Activated T-cell treated with anti-CD3 and anti-CD28 coated beads, Interleukin-2, amount 50 U/mL, for 4 hours (primary cell): ENCODE results near the gene GATA2. TPM values are rescaled to one million over a fixed set of nuclear protein-coding genes. Genes with fewer than 3 reads are reported as not detected.
A peak's percentile ranks its signal among the peaks of the same experiment; 100 is the strongest.

Experiments used
- ATAC-seq, 2 donors: fragments of 200-7000 bp; cut with Tn5 transposase; one replicate each; pipeline ENCODE4 v1.10.0; 2021
- DNase-seq: peaks from one replicate; pipeline ENCODE4 v3.0.0-alpha.2; 2020
- H3K27me3 Mint-ChIP-seq: one replicate; pipeline ENCODE4 v1.8.0; 2021; ENCODE audit warnings: low read depth, mixed read lengths
- H3K36me3 Mint-ChIP-seq: one replicate; pipeline ENCODE4 v1.8.0; 2022; ENCODE audit warnings: mixed read lengths; ENCODE audit not compliant: insufficient read depth
- H3K4me1 Mint-ChIP-seq: one replicate; pipeline ENCODE4 v1.8.0; 2021; ENCODE audit warnings: low read depth, mixed read lengths
- H3K4me3 Mint-ChIP-seq: one replicate; pipeline ENCODE4 v1.8.0; 2021; ENCODE audit warnings: mild to moderate bottlenecking, moderate library complexity, mixed read lengths
- H3K9me3 Mint-ChIP-seq: one replicate; pipeline ENCODE4 v1.8.0; 2021; ENCODE audit warnings: mixed read lengths
- total RNA-seq, 3 donors: library from RNA; stranded (reverse); gene quantifications; one replicate each; pipeline ENCODE4 v1.2.1, GENCODE V29; 2021

GATA2 gene
- total RNA-seq, 3 donors from 2014 or later = 2.3 to 13.7 (median 12.2) TPM

DNA sequence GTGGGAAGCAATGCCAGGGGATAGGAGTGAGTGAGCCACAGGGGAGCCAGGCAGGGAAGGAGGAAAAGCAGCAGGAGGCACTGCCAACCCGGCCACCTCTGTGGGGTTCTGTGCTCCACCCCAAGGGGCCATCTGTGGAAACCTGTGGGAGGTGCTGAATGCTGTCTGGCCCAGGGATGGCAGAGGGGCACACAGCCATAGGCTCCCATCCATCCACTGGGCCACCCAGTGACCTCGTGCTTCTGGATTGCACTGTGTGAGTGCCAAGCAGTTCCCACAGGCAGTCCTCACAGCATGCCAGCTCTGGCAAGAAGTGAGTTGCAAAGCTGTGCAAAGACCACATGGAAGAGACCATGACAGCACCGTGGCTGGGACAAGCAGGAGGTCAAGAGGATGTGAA, 53.8 kb downstream of the GATA2 start:
- peaks cover 18% of the 10 kb centered on the region for H3K27me3 Mint-ChIP-seq
- no peak overlapping the region for H3K4me3 Mint-ChIP-seq
- no peak for ATAC-seq
- H3K9me3 Mint-ChIP-seq = no peaks in the 10 kb centered on the region
- no peak for DNase-seq
- H3K36me3 Mint-ChIP-seq = no peaks in the 10 kb centered on the region
- H3K4me1 Mint-ChIP-seq = no peaks in the 10 kb centered on the region

GRCh38 chr3:128438488-128439072, 54.4 kb downstream of the GATA2 start:
- ATAC-seq (no peak), DNase-seq (no peak)
- no peaks in the 10 kb centered on the region for H3K9me3 Mint-ChIP-seq
- no peaks in the 10 kb centered on the region for H3K4me1 Mint-ChIP-seq
- no peaks in the 10 kb centered on the region for H3K36me3 Mint-ChIP-seq
- peaks cover 23% of the 10 kb centered on the region for H3K27me3 Mint-ChIP-seq
- no peak overlapping the region for H3K4me3 Mint-ChIP-seq

- Mint-ChIP-seq H3K27me3 (peaks cover 39% of the 10 kb centered on the region), H3K36me3 (no peaks in the 10 kb centered on the region)
Measured at GRCh38 chr3:128436214-128436613, 56.8 kb downstream of the GATA2 start.

DNA sequence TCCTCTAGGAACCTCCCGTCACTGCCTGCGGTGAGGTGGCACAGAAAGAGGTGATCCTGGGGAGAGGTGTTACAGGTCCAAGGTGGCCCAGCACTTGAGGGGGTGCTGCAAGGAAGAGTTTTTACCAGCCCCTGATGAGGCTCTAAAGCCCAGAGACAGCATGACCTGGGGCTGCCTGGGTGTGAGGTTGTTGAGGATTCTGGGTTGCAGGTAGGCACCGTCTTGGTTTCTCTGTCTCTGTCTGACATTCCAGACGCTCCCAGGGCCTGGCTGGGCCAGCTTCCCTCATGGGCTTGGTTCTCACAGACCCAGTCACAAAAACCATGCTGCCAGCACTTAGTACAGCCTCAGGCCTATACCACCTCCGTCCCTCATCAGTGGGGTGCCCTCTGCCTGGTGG, 57.4 kb downstream of the GATA2 start:
- no peaks in the 10 kb centered on the region for H3K9me3 Mint-ChIP-seq
- no peak for ATAC-seq

More at GRCh38 chr3:128436214-128436613, 56.8 kb downstream of the GATA2 start:
- no peak overlapping the region for H3K4me3 Mint-ChIP-seq
- ATAC-seq (no peak), DNase-seq (no peak)
- H3K4me1 Mint-ChIP-seq = peaks cover 9% of the 10 kb centered on the region
- H3K9me3 Mint-ChIP-seq = no peaks in the 10 kb centered on the region

GRCh38 chr3:128435058-128435457, 57.9 kb downstream of the GATA2 start:
- Mint-ChIP-seq H3K4me1 (peaks cover 9% of the 10 kb centered on the region), H3K9me3 (no peaks in the 10 kb centered on the region), H3K4me3 (no peak overlapping the region), H3K36me3 (no peaks in the 10 kb centered on the region), H3K27me3 (peaks cover 51% of the 10 kb centered on the region)
- DNase-seq = no peak
- no peak for ATAC-seq

More for the DNA sequence above, 57.4 kb downstream of the GATA2 start:
- no peaks in the 10 kb centered on the region for H3K36me3 Mint-ChIP-seq
- no peak for DNase-seq
- H3K4me1 Mint-ChIP-seq = peaks cover 9% of the 10 kb centered on the region
- peaks cover 46% of the 10 kb centered on the region for H3K27me3 Mint-ChIP-seq
- no peak overlapping the region for H3K4me3 Mint-ChIP-seq

GRCh38 chr3:128434524-128434923, 58.5 kb downstream of the GATA2 start:
- peaks cover 50% of the 10 kb centered on the region for H3K27me3 Mint-ChIP-seq
- no peak overlapping the region for H3K4me3 Mint-ChIP-seq
- DNase-seq (no peak), ATAC-seq (no peak)
- H3K9me3 Mint-ChIP-seq = no peaks in the 10 kb centered on the region
- H3K36me3 Mint-ChIP-seq = no peaks in the 10 kb centered on the region
- peaks cover 9% of the 10 kb centered on the region for H3K4me1 Mint-ChIP-seq

DNA sequence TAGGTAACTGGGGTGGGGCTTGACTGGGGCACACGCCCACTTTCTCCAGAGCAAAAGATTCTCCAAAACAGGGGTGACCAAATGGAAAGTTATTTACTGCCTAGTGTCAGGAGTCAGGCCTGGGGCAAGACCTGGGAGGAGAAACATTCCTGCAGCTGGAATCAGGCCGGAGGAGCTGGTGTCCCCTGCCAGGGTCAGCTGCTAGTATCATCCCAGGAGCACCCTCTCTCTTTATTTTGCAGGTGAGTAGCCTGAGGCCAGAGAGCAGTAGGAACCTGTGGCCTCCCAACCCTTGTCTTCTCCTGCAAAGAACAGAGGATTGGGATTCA, 59.2 kb downstream of the GATA2 start:
- H3K36me3 Mint-ChIP-seq = no peaks in the 10 kb centered on the region
- ATAC-seq = no peak
- peaks cover 46% of the 10 kb centered on the region for H3K27me3 Mint-ChIP-seq
- H3K4me1 Mint-ChIP-seq = peaks cover 9% of the 10 kb centered on the region
- no peaks in the 10 kb centered on the region for H3K9me3 Mint-ChIP-seq
- DNase-seq = no peak
- H3K4me3 Mint-ChIP-seq = no peak overlapping the region

DNA sequence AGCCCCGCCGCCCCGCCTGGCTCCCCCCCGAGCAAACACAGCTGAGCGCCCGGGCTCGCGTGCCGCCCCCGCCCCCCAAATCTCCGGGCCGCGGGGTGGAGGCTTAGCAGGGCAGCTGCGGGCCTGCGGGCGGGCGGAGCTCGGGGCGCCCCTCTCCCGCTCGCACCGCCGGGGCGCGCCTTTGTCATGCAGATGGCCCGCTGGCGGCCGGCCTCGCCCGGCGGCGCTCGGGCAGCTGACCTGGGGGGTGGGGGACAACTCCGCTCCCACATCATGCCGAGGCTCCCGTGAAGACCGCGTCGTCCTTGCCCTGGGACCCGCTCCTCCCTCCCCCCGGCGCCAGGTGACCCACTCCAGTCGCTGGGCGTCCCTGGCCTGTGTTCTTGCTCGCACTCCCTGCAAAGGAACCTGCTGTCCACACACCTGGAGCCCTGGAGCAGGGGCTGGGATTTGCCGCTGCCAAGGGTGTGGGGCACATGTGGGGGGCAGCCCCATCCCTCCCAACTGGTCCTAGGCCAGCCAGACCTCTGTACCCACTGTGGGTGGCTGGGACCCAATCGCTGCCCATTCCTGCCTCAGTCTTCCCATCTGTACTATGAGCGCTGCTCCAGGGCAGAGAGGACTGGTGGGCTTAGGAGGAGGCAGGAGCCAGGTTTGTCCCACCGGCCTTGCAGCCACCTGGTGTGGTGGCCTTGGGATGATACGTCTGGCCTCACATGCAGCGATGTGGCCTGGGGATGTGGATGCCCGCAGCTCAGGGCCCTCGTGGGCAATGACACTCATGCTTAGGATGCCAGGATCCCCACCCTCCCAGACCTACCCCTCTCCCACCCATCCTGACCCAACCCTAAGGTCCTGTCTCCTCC, 59.8 kb downstream of the GATA2 start:
- peaks cover 47% of the 10 kb centered on the region for H3K27me3 Mint-ChIP-seq
- H3K4me3 Mint-ChIP-seq = no peak overlapping the region
- H3K4me1 Mint-ChIP-seq = peaks cover 9% of the 10 kb centered on the region
- no peaks in the 10 kb centered on the region for H3K36me3 Mint-ChIP-seq
- DNase-seq = no peak
- H3K9me3 Mint-ChIP-seq = no peaks in the 10 kb centered on the region
- peak in 1 of 2 donors; percentile 24 for ATAC-seq

DNA sequence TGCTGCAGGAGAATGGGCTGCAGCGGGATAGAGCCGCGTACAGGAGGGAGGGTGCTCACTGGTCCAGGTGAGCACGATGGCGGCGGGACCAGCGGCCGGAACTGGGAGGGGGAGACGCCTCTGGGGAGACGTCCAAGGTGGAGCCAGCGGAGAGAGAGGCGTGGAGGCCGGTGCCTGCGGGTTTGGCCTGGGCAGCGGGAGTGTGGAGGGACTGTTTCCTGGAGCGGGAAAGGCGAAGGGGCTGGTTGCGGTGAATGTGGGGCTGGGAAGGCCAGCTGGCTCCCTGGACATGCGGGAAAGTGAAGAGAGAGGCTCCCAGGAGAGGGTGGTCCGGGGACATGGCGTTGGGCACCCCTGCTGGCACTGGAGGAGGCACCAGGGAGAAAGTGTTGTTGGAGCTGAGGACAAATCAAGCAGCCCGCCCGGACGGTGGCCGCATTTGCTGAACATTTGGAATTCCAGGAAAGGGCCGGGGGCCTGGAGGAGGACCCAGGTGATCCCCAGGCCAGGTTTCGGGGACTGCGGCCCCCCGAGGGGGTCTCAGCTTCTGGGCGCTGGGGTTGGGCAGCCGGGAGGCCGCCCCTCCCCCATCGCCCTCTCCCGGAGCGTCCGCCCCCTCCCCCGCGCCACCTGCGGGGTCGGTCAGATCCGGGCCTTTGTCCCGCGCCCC, 60.6 kb downstream of the GATA2 start:
- H3K9me3 Mint-ChIP-seq = no peaks in the 10 kb centered on the region
- no peak overlapping the region for H3K4me3 Mint-ChIP-seq
- ATAC-seq = peak in 1 of 2 donors; percentile 6
- peaks cover 48% of the 10 kb centered on the region for H3K27me3 Mint-ChIP-seq
- peaks cover 9% of the 10 kb centered on the region for H3K4me1 Mint-ChIP-seq
- no peaks in the 10 kb centered on the region for H3K36me3 Mint-ChIP-seq
- no peak for DNase-seq

DNA sequence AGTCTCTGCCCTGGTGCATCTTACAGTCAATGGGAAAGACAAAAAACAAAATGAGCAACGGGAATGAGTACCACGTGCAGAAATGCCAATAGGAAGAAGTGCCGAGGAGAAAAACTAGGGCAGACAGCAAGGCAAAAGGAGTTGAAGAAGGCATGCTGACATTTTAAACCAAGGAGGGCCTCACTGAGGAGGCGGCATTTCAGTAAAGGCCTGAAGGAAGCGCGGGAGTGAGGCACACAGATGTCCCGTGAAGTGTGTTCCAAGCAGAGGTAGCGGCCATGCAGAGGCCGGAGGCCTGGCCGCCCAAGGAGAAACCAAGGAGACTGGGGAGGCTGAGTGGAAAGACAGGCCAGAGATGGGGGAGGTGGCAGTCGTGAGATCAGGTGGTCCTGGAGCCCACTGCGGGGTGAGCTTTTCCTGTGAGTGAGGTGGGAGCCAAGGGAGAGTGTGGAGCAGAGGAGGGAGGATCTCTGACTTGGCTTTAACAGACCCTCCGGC, 61.1 kb downstream of the GATA2 start:
- H3K4me1 Mint-ChIP-seq = peaks cover 9% of the 10 kb centered on the region
- no peaks in the 10 kb centered on the region for H3K9me3 Mint-ChIP-seq
- no peak overlapping the region for H3K4me3 Mint-ChIP-seq
- no peaks in the 10 kb centered on the region for H3K36me3 Mint-ChIP-seq
- H3K27me3 Mint-ChIP-seq = peaks cover 52% of the 10 kb centered on the region
- no peak for DNase-seq
- no peak for ATAC-seq

GRCh38 chr3:128430731-128431130, 62.3 kb downstream of the GATA2 start:
- Mint-ChIP-seq H3K36me3 (no peaks in the 10 kb centered on the region), H3K9me3 (no peaks in the 10 kb centered on the region), H3K27me3 (peaks cover 47% of the 10 kb centered on the region), H3K4me3 (no peak overlapping the region), H3K4me1 (peaks cover 9% of the 10 kb centered on the region)
- ATAC-seq (no peak), DNase-seq (no peak)

DNA sequence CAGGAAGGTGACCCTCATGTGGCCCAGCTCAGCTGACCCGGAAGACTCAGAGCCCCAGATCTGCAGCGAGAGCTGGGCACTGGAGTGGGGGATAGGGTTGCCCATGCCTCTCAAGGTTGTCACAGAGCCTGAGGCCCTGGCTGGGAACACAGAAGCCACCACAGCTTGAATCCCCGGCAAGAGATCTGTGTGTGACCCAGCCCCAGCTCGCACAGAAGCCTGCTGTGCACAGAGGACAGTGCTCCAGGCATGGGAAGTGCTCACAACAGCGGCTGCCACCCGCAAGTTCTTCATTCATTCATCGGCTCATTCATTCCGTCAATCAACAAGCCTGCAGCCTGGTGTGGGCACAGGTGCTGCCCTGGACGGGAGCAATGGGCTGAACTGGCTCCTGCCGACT, 62.7 kb downstream of the GATA2 start:
- Mint-ChIP-seq H3K4me3 (no peak overlapping the region), H3K9me3 (no peaks in the 10 kb centered on the region), H3K27me3 (peaks cover 47% of the 10 kb centered on the region), H3K36me3 (no peaks in the 10 kb centered on the region), H3K4me1 (peaks cover 9% of the 10 kb centered on the region)
- ATAC-seq = no peak
- no peak for DNase-seq

GRCh38 chr3:128429751-128430150, 63.2 kb downstream of the GATA2 start:
- no peak for ATAC-seq
- H3K4me3 Mint-ChIP-seq = no peak overlapping the region
- DNase-seq = no peak
- H3K36me3 Mint-ChIP-seq = no peaks in the 10 kb centered on the region
- no peaks in the 10 kb centered on the region for H3K9me3 Mint-ChIP-seq
- peaks cover 43% of the 10 kb centered on the region for H3K27me3 Mint-ChIP-seq
- peaks cover 9% of the 10 kb centered on the region for H3K4me1 Mint-ChIP-seq
